ENCODE measurements around the gene CD81.
"Not testable (repeated sequence)": the region's sequence is repeated elsewhere in the genome, so short reads cannot be mapped to it uniquely, and the experiment has no call there.

CD81 gene, protein sequence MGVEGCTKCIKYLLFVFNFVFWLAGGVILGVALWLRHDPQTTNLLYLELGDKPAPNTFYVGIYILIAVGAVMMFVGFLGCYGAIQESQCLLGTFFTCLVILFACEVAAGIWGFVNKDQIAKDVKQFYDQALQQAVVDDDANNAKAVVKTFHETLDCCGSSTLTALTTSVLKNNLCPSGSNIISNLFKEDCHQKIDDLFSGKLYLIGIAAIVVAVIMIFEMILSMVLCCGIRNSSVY

DNA sequence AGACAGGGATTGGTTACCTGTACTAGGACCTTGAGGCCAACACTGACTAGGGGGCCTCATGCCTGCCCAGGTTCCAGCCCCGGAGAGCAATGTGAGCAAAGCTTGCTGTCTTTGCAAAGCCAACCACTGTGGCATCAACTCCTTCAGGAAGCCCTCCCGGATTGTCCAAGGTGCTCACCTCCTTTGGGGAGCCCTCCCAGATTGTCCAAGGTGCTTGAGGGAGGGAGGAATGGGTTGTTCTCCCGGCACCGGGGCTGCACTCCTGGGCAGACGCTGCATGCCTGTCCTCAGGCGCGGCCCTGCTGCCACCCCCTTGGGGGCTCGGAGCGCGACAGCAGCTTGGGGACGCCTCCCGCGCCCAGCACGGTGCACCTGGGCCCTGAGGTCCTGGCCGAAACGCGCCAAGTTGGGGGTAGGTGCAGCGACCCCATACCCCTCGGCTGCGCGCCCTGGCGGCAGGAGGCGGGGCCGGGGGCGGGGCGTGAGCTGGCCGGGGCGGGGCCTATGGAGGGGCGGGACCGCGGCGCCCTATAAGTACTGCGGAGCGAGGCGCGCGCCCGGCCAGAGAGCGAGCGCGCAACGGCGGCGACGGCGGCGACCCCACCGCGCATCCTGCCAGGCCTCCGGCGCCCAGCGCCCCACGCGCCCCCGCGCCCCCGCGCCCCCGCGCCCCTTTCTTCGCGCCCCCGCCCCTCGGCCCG lies at the start of gene CD81:
Gene CD81, plus strand, starts transcription at position 560 of the 701 bp plus-strand sequence. CDS start 240 bp downstream, outside the sequence.
- DNase-seq (ENCODE audit: low spot score in 2 of 2) = peak in 1 of 2 experiments; percentile 59
- Histone ChIP-seq H3K27me3 (ENCODE audit: low read depth) (no peaks in the 10 kb centered on the region), H3K36me3 (replicated peaks) (no peaks in the 10 kb centered on the region), H3K9me3 (no peaks in the 10 kb centered on the region), H3K4me3 (peak within 1 kb of the TSS; percentile 68), H3K4me1 (no peaks in the 10 kb centered on the region)
- in situ Hi-C loops (cut with MboI; ENCODE audit: low sequenced_read_pairs) = no loop called here

DNA sequence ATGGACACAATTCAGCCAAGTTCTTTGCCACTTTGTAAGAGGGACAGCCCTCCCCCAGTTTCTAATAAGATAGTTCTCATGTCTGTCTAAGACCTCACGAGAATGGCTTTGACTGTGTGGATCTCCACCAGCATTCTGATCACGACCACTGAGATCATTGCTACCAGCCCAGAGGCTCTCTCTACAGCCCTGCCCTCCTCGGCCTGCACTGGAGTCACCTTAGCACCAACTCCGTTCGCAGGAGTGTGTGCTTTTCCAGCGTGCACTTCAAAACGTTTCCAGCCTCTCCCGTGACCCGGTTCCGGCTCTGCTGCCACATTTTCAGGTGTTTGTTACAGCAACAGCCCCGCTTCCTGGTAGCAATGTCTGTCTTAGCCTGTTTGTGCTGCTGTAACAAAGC lies 49.1 kb upstream of the CD81 start:
- H3K4me3 ChIP-seq = no peak overlapping the region
- no peaks in the 10 kb centered on the region; the same call in 1 of the 2 replicates for H3K27me3 ChIP-seq (ENCODE audit: low read depth)
- H3K4me1 ChIP-seq = peaks cover 4% of the 10 kb centered on the region
- H3K36me3 ChIP-seq (replicated peaks) = no peaks in the 10 kb centered on the region
- peaks cover 4% of the 10 kb centered on the region; the same call in 1 of the 2 replicates for H3K9me3 ChIP-seq
- DNase-seq (ENCODE audit: low spot score in 2 of 2) = no peak
- in situ Hi-C loops (cut with MboI; ENCODE audit: low sequenced_read_pairs) = no loop called here

DNA sequence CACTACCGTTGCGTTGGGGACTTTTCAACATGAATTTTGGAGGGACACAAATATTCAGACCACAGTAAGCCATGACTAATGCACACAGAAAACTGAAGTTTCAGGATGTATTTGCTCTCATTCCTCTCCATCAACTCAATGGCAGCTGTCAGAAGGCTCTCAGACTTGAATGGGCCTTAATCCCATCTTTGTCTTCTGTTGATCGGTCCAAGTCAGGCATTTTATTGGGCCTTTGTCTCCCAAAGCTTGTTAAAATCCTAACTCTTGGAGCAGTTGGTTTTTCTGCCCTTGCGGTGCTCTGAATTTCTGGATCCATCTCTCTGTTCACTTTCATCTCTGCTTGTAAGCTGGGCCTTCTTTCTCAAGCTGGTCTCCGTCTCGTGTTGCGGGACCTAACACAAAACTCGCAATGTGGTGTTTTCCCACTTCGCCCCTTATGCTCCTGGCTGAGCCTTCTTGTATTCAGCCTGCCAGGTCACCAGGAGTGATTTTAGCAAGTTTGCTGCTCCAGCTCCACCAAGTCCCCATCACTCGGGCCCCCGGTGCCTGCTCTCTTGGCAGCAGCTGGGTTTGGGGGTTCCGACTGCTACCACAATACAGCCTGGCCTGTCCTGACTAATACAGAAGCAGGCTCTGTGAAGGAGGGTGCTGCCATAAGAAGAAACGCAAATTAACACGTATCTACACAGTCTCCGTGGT lies 48.3 kb upstream of the CD81 start:
- H3K4me1 ChIP-seq = peaks cover 4% of the 10 kb centered on the region
- H3K36me3 ChIP-seq (replicated peaks) = no peaks in the 10 kb centered on the region
- DNase-seq (ENCODE audit: low spot score in 2 of 2) = peak; percentile 43 to 72
- H3K9me3 ChIP-seq = peaks cover 4% of the 10 kb centered on the region; the same call in 1 of the 2 replicates
- no peaks in the 10 kb centered on the region; the same call in 1 of the 2 replicates for H3K27me3 ChIP-seq (ENCODE audit: low read depth)
- in situ Hi-C loops (cut with MboI; ENCODE audit: low sequenced_read_pairs) = no loop called here
- no peak overlapping the region for H3K4me3 ChIP-seq

DNA sequence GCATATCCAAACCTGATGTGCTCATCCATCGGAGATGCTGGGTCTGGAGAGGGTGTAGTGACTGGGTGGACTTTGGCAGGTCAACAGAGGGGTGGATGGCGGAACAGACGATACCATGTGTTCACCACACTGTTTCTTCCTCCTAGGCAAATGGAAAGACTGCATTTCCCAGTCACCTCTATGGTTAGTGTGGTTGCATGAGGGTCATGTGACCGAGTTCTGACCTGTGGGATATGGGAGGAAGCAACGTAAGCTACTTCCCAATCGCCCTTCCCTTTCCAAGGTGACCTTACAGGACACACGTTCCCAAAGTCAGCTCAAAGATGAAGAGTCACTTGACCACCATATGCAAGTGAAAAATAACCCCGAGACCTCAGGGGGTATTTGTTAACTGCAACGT lies 47.6 kb upstream of the CD81 start:
- H3K27me3 ChIP-seq (ENCODE audit: low read depth) = no peaks in the 10 kb centered on the region; the same call in 1 of the 2 replicates
- in situ Hi-C loops (cut with MboI; ENCODE audit: low sequenced_read_pairs) = no loop called here
- no peak for DNase-seq (ENCODE audit: low spot score in 2 of 2)

DNA sequence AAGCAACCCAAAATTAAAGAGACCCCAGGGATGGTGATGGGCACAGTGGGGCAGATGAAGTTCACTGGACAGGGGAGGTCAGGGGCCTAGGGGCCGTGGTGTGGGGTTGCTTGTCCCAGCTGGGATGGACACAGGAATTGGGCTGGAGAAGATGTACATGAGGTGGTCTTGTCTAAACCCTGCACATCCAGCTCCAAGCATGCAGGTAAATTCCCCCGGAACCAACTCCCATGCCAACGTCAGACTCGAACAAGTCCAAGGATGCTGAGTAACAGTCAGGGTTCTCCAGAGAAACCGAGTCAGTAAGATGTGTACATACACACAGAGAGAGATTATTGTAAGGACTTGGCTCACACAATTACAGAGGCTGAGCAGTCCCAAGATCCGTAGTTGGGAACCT lies 46.4 kb upstream of the CD81 start:
- H3K4me1 ChIP-seq = peaks cover 4% of the 10 kb centered on the region
- H3K36me3 ChIP-seq (replicated peaks) = no peaks in the 10 kb centered on the region
- H3K9me3 ChIP-seq = peaks cover 4% of the 10 kb centered on the region; the same call in 1 of the 2 replicates
- H3K4me3 ChIP-seq = no peak overlapping the region
- DNase-seq (ENCODE audit: low spot score in 2 of 2) = no peak
- H3K27me3 ChIP-seq (ENCODE audit: low read depth) = no peaks in the 10 kb centered on the region; the same call in 1 of the 2 replicates
- in situ Hi-C loops (cut with MboI; ENCODE audit: low sequenced_read_pairs) = no loop called here

More for the DNA sequence above, 47.6 kb upstream of the CD81 start:
- Histone ChIP-seq H3K36me3 (replicated peaks) (no peaks in the 10 kb centered on the region), H3K4me1 (peaks cover 4% of the 10 kb centered on the region), H3K4me3 (no peak overlapping the region), H3K9me3 (peaks cover 4% of the 10 kb centered on the region; the same call in 1 of the 2 replicates)

DNA sequence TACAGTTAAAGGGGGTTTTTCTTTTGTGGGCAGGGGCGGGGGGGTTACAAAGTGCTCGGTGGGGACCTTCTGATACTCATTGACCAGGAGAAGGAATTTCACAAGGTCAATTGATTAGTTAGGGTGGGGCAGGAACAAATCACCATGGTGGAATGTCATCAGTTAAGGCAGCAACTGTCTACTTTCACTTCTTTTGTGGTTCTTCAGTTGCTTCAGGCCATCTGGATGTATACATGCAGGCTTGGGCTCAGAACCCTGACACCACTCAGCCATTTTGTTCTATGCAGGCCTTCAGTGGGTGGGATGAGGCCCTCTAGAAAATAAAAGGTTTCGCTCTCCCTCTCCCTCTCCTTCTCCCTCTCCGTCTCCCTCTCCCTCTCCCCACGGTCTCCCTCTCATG lies 45.7 kb upstream of the CD81 start:
- Histone ChIP-seq H3K27me3 (ENCODE audit: low read depth) (no peaks in the 10 kb centered on the region; the same call in 1 of the 2 replicates), H3K36me3 (replicated peaks) (no peaks in the 10 kb centered on the region), H3K9me3 (peaks cover 4% of the 10 kb centered on the region; the same call in 1 of the 2 replicates), H3K4me1 (peaks cover 4% of the 10 kb centered on the region), H3K4me3 (no peak overlapping the region)
- in situ Hi-C loops (cut with MboI; ENCODE audit: low sequenced_read_pairs) = no loop called here
- DNase-seq (ENCODE audit: low spot score in 2 of 2) = no peak

DNA sequence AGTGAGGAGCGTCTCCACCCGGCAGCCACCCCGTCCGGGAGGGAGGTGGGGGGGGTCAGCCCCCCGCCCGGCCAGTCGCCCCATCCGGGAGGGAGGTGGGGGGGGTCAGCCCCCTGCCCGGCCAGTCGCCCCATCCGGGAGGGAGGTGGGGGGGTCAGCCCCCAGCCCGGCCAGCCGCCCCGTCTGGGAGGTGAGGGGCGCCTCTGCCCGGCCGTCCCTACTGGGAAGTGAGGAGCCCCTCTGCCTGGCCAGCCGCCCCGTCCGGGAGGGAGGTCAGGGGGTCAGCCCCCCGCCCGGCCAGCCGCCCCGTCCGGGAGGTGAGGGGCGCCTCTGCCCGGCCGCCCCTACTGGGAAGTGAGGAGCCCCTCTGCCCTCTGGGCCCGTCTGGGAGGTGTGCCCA lies 44.5 kb upstream of the CD81 start:
- H3K4me3 ChIP-seq; H3K4me1 ChIP-seq; H3K27me3 ChIP-seq (ENCODE audit: low read depth); H3K36me3 ChIP-seq (replicated peaks); H3K9me3 ChIP-seq; DNase-seq (ENCODE audit: low spot score in 2 of 2); in situ Hi-C loops (cut with MboI; ENCODE audit: low sequenced_read_pairs): not testable (repeated sequence)

DNA sequence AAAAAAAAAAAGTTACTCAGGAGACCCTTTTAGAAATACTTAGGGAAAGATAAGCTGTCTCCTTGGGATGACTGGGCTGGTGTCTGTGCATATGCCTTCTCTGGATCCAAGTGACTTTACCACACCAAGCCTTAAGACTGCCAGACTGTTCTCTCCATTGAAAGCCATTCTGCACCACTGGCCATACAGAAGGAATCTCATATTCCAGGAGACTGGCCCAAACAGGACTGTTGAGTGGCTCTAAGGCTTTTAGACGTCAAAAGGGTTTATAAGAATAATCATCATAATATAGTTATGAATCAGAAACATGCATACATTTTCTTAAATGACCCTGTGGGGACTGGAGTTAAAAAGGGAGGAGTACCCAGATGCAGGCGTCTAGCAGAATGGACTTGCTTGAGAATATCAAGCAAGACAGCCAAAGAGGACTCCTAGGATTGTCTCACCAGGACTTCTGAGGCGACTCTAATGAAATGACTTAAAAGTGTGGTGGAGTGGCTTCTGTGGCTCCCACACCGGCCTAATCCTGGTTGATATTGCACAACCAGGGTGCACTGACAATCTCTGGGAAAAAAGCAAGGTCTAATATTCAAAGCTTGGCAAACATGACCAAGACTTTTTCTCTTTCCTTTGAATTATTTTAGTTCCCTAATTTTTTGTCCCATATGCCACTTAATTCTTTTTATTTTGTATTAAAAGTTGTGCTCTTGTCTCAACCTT lies 43.5 kb upstream of the CD81 start:
- H3K4me3 ChIP-seq; H3K27me3 ChIP-seq (ENCODE audit: low read depth); DNase-seq (ENCODE audit: low spot score in 2 of 2); H3K4me1 ChIP-seq; H3K9me3 ChIP-seq; H3K36me3 ChIP-seq (replicated peaks); in situ Hi-C loops (cut with MboI; ENCODE audit: low sequenced_read_pairs): not testable (repeated sequence)

DNA sequence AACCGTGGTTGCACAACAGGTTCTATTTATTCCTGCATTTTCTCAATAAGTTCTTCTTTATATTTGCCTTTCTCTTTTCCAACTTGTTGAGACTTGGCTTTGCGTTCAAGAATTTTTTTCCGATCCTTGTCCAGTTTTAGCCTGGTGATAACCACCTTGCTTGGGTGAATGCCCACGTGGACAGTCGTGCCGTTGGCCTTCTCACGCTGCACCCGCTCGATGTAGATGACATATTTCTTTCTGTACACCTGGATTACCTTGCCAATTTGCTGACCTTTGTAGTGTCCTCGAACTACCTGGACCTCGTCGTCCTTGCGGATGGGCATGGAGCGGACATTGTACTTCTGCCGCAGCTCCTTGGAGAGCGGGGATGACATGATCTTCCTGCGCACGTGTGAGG lies 41.8 kb upstream of the CD81 start:
- H3K9me3 ChIP-seq; in situ Hi-C loops (cut with MboI; ENCODE audit: low sequenced_read_pairs); H3K4me3 ChIP-seq; H3K27me3 ChIP-seq (ENCODE audit: low read depth); DNase-seq (ENCODE audit: low spot score in 2 of 2); H3K4me1 ChIP-seq; H3K36me3 ChIP-seq (replicated peaks): not testable (repeated sequence)

DNA sequence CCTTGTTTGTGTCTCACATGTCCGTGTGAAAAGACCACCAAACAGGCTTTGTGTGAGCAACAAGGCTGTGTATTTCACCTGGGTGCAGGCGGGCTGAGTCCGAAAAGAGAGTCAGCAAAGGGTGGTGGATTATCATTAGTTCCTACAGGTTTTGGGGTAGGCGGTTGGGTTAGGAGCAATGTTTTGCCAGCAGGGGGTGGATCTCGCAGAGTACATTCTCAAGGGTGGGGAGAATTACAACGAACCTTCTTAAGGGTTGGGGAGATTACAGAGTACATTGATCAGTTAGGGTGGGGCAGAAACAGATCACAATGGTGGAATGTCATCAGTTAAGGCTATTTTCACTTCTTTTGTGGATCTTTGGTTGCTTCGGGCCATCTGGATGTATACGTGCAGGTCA lies 38.4 kb upstream of the CD81 start:
- H3K36me3 ChIP-seq (replicated peaks); H3K27me3 ChIP-seq (ENCODE audit: low read depth); H3K4me1 ChIP-seq; H3K9me3 ChIP-seq; in situ Hi-C loops (cut with MboI; ENCODE audit: low sequenced_read_pairs); DNase-seq (ENCODE audit: low spot score in 2 of 2); H3K4me3 ChIP-seq: not testable (repeated sequence)

DNA sequence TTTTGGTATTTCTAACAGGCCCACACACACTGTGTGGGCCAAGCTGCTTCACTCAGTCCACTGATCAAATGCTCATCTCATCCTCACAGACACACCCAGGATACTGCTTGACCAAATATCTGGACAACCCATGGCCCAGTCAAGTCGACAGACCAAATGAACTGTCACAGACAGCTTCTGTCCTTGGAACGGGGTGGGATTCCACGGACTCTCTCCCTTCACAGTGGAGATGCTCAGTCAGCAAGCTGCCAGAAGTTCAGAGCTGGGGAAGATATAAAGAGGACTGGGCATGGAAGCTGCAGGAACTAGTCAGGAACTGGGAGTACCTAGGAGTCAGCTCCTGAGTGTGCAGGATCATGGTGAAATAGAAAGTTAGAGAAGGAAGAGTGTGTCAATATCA lies 34.6 kb upstream of the CD81 start:
- no peak overlapping the region for H3K4me3 ChIP-seq
- H3K4me1 ChIP-seq = no peaks in the 10 kb centered on the region

DNA sequence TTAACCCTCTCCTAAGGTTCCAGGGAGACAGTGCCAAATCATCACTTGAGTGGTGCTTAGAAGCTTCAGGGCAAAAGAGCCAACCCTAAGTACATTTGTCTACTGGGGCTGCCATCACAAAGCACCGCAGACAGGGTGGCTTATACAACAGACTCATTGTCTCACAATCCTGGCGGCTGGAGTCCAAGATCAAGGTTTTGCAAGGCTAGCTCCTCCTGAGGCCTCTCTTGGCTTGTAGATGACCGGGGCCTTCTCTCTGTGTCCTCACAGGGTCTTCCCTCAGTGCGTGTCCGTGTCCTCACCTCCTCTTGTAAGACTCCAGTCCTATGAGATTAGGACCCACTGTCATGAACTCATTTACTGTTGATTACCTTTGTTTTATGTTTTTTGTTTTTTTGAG lies 34.1 kb upstream of the CD81 start:
- Histone ChIP-seq H3K4me1 (no peaks in the 10 kb centered on the region), H3K27me3 (ENCODE audit: low read depth) (peaks cover 5% of the 10 kb centered on the region; the same call in 1 of the 2 replicates), H3K9me3 (no peaks in the 10 kb centered on the region), H3K4me3 (no peak overlapping the region), H3K36me3 (replicated peaks) (no peaks in the 10 kb centered on the region)
- DNase-seq (ENCODE audit: low spot score in 2 of 2) = no peak
- in situ Hi-C loops (cut with MboI; ENCODE audit: low sequenced_read_pairs) = no loop called here

More for the DNA sequence above, 34.6 kb upstream of the CD81 start:
- in situ Hi-C loops (cut with MboI; ENCODE audit: low sequenced_read_pairs) = no loop called here
- H3K9me3 ChIP-seq = no peaks in the 10 kb centered on the region
- DNase-seq (ENCODE audit: low spot score in 2 of 2) = no peak
- H3K36me3 ChIP-seq (replicated peaks) = no peaks in the 10 kb centered on the region
- H3K27me3 ChIP-seq (ENCODE audit: low read depth) = peaks cover 5% of the 10 kb centered on the region

DNA sequence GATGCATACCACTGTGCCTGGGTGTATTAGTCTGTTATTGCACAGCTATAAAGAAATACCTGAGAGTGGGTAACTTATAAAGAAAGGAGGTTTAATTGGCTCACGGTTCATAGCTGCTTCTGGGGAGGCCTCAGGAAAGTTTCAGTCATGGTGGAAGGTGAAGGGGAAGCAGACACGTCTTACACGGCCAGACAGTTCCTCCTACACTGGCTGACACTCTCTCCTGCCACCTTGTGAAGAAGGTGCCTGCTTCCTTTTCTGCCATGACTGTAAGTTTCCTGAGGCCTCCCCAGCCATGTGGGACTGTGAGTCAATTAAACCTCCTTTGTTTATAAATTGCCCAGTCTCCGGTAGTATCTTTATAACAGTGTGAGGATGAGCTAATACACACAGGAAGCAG lies 33.6 kb upstream of the CD81 start:
- Histone ChIP-seq H3K4me1 (no peaks in the 10 kb centered on the region), H3K36me3 (replicated peaks) (no peaks in the 10 kb centered on the region), H3K9me3 (no peaks in the 10 kb centered on the region), H3K4me3 (no peak overlapping the region), H3K27me3 (ENCODE audit: low read depth) (peaks cover under 1% of the 10 kb centered on the region; the same call in 1 of the 2 replicates)
- in situ Hi-C loops (cut with MboI; ENCODE audit: low sequenced_read_pairs) = no loop called here
- DNase-seq (ENCODE audit: low spot score in 2 of 2) = no peak

All from HAP-1 (cell line).